Sigmoid colon (tissue), 7 donors: ENCODE measurements around the gene UPF3A. TPM values are rescaled to one million over a fixed set of nuclear protein-coding genes. Genes with fewer than 3 reads are reported as not detected.

Experiments
- DNase-seq: peaks from one replicate; pipeline ENCODE4 v3.0.0-alpha.2; 2019
- H3K27ac ChIP-seq, 4 donors: fragments of 200-600 bp; sonication (generic); one replicate each; pipeline ENCODE4 v1.5.1; 2016 to 2019; ENCODE audit warnings: mild to moderate bottlenecking in 1 of 4
- H3K27me3 ChIP-seq, 3 donors: fragments of 200-600 bp; sonication (generic); one replicate each; pipeline ENCODE4 v1.5.1; 2019; ENCODE audit warnings: mild to moderate bottlenecking in 1 of 3
- H3K36me3 ChIP-seq, 4 donors: fragments of 200-600 bp; sonication (generic); one replicate each; pipeline ENCODE4 v1.5.1; 2016 to 2019
- H3K4me1 ChIP-seq, 4 donors: fragments of 200-600 bp; sonication (generic); one replicate each; pipeline ENCODE4 v1.5.1; 2017 to 2019
- H3K4me3 ChIP-seq, 4 donors: fragments of 200-600 bp; sonication (generic); one replicate each; pipeline ENCODE4 v1.5.1; 2017 to 2019; ENCODE audit warnings: mild to moderate bottlenecking in 2 of 4, moderate library complexity in 1 of 4
- H3K9me3 ChIP-seq, 4 donors: fragments of 200-600 bp in 3 of 4; sonication (generic) in 3 of 4; one replicate each; pipeline versions ENCODE4 v1.5.1 to v1.6.1; 2013 to 2019
- CTCF ChIP-seq, 4 experiments: fragments of 450-650 bp in 3 of 4; fragments of 200-600 bp in 1 of 4; IDR thresholded peaks; one replicate each; pipeline ENCODE4 v1.5.1; 2016 to 2019; ENCODE audit warnings: antibody characterized with exemption in 4 of 4, mild to moderate bottlenecking in 3 of 4, moderate library complexity in 2 of 4
- EP300 ChIP-seq, 4 donors: sonication (generic); formaldehyde crosslinking; IDR thresholded peaks; one replicate each; pipeline ENCODE4 v1.6.1; 2017; ENCODE audit warnings: antibody characterized with exemption in 4 of 4
- POLR2A ChIP-seq, 2 donors: fragments of 450-650 bp; IDR thresholded peaks; one replicate each; pipeline ENCODE4 v1.6.1; 2016; ENCODE audit warnings: antibody characterized with exemption in 2 of 2, mild to moderate bottlenecking in 2 of 2, moderate library complexity in 2 of 2
- POLR2AphosphoS5 ChIP-seq, 4 donors: sonication (generic); formaldehyde crosslinking; IDR thresholded peaks; one replicate each; pipeline ENCODE4 v1.6.1; 2017; ENCODE audit warnings: antibody characterized with exemption in 4 of 4
- WGBS, 2 donors: extraction: QIAGEN DNeasy Blood & Tissue Kit; methylation state at CpG; one replicate each; pipeline ENCODE4 v1.1.7; 2013; 5-methylcytosine and 5-hydroxymethylcytosine counted together
- intact Hi-C: fragments of 100-400 bp; cut with DNase I; formaldehyde crosslinking; loops from one replicate; pipeline ENCODE4 v1.15.1; 2023
- polyA plus RNA-seq, 3 donors: library from polyadenylated mRNA; stranded (reverse); fragments of 200-250 nt; gene quantifications; one replicate each; pipeline ENCODE4 v1.2.3, GENCODE V29; 2013
- total RNA-seq, 4 donors: library from RNA; depleted of rRNA; stranded (reverse); fragments of >200 nt; gene quantifications; one replicate each; pipeline ENCODE4 v1.1.0, GENCODE V29; 2016
- donor health status: healthy with polysubstance abuse.
- donor health status: Bipolar disorder and iron deficiency.
- donor health status: healthy.

Gene UPF3A
- total and polyA plus RNA-seq, 7 donors, result 25.7 to 65.9 (median 41.0) TPM

GRCh38 chr13:114315074-114315785 lies 33.8 kb downstream of the UPF3A start:
- intact Hi-C loops, result loop anchor here (2.0 kb wide), 1 partner anchor 34 kb away; the partner anchor contains the start of gene UPF3A
- no peak for DNase-seq
- WGBS, 2 donors, result 15 to 17% methylated on average over 7 of the region's 7 CpGs
- H3K9me3 ChIP-seq, result no peaks in the 10 kb centered on the region
- no peaks in the 10 kb centered on the region for H3K27me3 ChIP-seq
- TF ChIP-seq EP300 (IDR thresholded peaks at IDR 0.05) (no peak), POLR2A (IDR thresholded peaks at IDR 0.05) (no peak), CTCF (IDR thresholded peaks at IDR 0.05) (no peak), POLR2AphosphoS5 (IDR thresholded peaks at IDR 0.05) (no peak)
- H3K36me3 ChIP-seq, result no peaks in the 10 kb centered on the region
- H3K4me3 ChIP-seq, result peak overlapping the region; percentile 72 to 89 (median 82)
- peak overlapping the region; percentile 94 to 97 (median 96) for H3K27ac ChIP-seq
- H3K4me1 ChIP-seq, result peaks cover 0 to 77% (median 63%) of the 10 kb centered on the region in 4 donors

- intact Hi-C loops, result no loop called here
- 11 to 19% methylated on average over 1 of the region's 1 CpG for WGBS, 2 donors
Measured at GRCh38 chr13:114318624-114319023, 37.2 kb downstream of the UPF3A start.

DNA sequence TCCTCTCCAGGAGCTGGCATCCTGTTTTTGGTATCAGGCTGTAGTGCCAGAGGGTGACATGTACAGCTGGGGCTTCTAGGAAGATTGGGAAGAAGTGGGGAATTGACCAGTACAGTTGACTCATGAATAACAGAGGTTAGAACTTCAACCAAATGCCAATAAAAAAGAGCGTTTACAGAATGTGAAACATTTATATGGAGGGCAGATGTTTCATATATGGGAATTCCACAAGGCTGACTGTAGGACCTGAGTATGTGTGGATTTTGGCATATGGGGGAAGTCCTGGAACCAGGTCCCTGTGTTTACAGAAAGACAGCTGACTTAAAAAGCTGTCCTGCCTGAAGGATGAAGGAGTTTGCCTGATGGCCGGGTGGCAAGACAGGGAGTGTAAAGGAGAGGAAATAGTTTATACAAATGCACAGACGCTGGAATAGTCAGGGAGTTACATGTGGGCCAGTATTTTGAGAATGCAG lies 38.1 kb downstream of the UPF3A start:
- H3K27ac ChIP-seq, result peak overlapping the region in 2 of 4 donors; percentile 34 to 38
- WGBS, 2 donors, result 65 to 72% methylated on average over 3 of the region's 3 CpGs
- H3K36me3 ChIP-seq, result peaks cover 5 to 35% (median 20%) of the 10 kb centered on the region in 4 donors
- H3K27me3 ChIP-seq, result no peaks in the 10 kb centered on the region
- TF ChIP-seq CTCF (IDR thresholded peaks at IDR 0.05) (no peak), POLR2A (IDR thresholded peaks at IDR 0.05) (no peak), POLR2AphosphoS5 (IDR thresholded peaks at IDR 0.05) (no peak), EP300 (IDR thresholded peaks at IDR 0.05) (no peak)
- peaks cover 0 to 56% (median 46%) of the 10 kb centered on the region in 4 donors for H3K4me1 ChIP-seq
- no peaks in the 10 kb centered on the region for H3K9me3 ChIP-seq
- intact Hi-C loops, result no loop called here
- no peak for DNase-seq
- no peak overlapping the region for H3K4me3 ChIP-seq

More at GRCh38 chr13:114318624-114319023, 37.2 kb downstream of the UPF3A start:
- H3K4me3 ChIP-seq, result no peak overlapping the region
- no peaks in the 10 kb centered on the region for H3K9me3 ChIP-seq
- H3K4me1 ChIP-seq, result peaks cover 0 to 59% (median 48%) of the 10 kb centered on the region in 4 donors
- H3K27ac ChIP-seq, result peak overlapping the region in 1 of 4 donors; percentile 38
- TF ChIP-seq EP300 (IDR thresholded peaks at IDR 0.05), result no peak
- TF ChIP-seq POLR2AphosphoS5 (IDR thresholded peaks at IDR 0.05), result no peak
- no peak for TF ChIP-seq POLR2A (IDR thresholded peaks at IDR 0.05)
- no peak for TF ChIP-seq CTCF (IDR thresholded peaks at IDR 0.05)
- peaks cover 5 to 27% (median 12%) of the 10 kb centered on the region in 4 donors for H3K36me3 ChIP-seq
- DNase-seq, result no peak
- no peaks in the 10 kb centered on the region for H3K27me3 ChIP-seq

DNA sequence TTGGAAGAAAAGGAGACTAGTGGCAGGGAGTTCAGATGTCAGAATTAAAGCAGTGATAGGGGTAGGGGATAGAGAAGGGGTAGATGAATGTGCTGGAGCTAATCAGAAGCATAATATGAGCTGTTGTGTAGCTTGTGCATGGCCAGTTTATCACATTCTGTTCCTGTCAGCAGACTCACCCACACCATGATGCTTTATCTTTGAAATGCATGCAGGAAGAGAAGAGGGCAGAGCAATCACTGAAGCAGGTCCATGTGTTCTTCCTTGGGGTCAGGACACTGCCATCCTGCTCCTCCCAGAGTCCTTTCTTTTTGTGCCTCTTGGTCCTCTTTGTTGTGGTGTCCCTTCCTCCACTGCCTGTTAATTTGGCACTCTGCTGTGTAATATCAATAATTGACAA lies 38.7 kb downstream of the UPF3A start:
- Histone ChIP-seq H3K27ac (peak overlapping the region in 1 of 4 donors; percentile 38), H3K4me3 (no peak overlapping the region), H3K36me3 (peaks cover 5 to 41% (median 24%) of the 10 kb centered on the region in 4 donors), H3K27me3 (no peaks in the 10 kb centered on the region), H3K4me1 (peaks cover 0 to 53% (median 43%) of the 10 kb centered on the region in 4 donors), H3K9me3 (no peaks in the 10 kb centered on the region)
- no peak for DNase-seq
- TF ChIP-seq POLR2AphosphoS5 (IDR thresholded peaks at IDR 0.05) (no peak), EP300 (IDR thresholded peaks at IDR 0.05) (no peak), POLR2A (IDR thresholded peaks at IDR 0.05) (no peak), CTCF (IDR thresholded peaks at IDR 0.05) (no peak)
- intact Hi-C loops, result no loop called here
